ENCODE measurements around the gene ZNF613.
"Not testable (repeated sequence)": the region's sequence is repeated elsewhere in the genome, so short reads cannot be mapped to it uniquely, and the experiment has no call there.

The ZNF613 gene

DNA sequence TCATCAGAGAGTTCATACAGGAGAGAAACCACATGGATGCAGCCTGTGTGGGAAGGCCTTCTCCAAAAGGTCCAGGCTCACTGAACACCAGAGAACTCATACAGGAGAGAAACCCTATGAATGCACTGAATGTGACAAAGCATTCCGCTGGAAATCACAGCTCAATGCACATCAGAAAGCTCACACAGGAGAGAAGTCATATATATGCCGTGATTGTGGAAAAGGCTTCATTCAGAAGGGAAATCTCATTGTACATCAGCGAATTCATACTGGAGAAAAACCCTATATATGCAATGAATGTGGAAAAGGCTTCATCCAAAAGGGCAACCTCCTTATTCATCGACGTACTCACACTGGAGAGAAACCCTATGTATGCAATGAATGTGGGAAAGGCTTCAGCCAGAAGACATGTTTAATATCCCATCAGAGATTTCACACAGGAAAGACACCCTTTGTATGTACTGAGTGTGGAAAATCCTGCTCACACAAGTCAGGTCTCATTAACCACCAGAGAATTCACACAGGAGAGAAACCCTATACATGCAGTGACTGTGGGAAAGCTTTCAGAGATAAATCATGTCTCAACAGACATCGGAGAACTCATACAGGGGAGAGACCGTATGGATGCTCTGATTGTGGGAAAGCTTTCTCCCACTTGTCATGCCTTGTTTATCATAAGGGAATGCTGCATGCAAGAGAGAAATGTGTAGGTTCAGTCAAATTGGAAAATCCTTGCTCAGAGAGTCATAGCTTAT lies 17.7 kb downstream of the ZNF613 start:
- no peak for DNase-seq

GRCh38 chr19:51946602-51947001 lies 19.3 kb downstream of the ZNF613 start:
- DNase-seq, result no peak

DNA sequence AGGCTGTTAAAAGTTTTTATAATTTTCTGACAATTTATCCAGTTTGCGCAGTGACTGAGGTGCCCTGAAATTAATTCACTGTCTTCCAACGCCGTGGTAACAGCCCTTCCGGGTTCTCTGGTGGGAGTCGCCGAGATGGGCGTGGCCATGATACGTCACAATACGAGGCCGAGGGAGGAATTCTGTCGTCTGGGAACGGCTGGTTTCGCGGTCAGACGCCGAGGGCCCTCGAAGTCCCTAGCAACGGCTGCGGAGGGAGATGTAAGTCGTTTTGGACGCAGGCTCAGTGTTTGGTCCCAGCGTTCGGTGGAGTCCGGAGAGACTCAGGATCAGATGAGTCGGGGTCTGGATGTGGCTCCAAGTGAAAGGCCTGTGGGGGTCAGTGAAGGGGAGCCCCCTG lies 21.7 kb downstream of the ZNF613 start:
- DNase-seq, result no peak

DNA sequence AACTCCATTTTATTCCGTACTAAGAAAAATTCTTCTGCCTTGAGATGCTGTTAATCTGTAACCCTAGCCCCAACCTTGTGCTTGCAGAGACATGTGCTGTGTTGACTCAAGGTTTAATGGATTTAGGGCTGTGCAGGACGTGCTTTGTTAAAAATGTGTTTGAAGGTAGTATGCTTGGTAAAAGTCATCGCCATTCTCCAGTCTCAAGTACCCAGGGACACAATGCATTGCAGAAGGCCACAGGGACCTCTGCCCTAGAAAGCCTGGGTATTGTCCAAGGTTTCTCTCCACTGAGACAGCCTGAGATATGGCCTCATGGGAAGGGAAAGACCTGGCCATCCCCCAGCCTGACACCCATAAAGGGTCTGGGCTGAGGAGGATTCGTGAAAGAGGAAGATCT lies 30.6 kb downstream of the ZNF613 start:
- DNase-seq, result not testable (repeated sequence)

- no peak for DNase-seq
Measured at GRCh38 chr19:51959791-51960190, 32.5 kb downstream of the ZNF613 start.

DNA sequence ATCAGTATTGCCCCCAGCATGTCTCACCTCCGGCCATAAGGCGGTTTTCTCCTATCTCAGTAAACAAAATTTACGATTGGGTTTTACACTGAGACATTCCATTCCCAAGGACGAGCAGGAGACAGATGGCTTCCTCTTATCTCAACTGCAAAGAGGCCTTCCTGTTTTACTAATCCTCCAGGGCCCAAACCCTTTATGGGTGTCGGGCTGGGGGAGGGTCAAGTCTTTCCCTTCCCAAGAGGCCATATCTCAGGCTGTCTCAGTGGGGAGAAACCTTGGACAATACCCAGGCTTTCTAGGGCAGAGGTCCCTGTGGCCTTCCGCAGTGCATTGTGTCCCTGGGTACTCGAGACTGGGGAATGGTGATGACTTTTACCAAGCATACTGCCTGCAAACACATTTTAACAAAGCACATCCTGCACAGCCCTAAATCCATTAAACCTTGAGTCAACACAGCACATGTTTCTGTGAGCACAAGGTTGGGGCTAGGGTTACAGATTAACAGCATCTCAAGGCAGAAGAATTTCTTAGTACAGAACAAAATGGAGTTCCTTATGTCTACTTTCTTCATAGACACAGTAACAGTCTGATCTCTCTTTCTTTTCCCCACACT lies 33.5 kb downstream of the ZNF613 start:
- not testable (repeated sequence) for DNase-seq

DNA sequence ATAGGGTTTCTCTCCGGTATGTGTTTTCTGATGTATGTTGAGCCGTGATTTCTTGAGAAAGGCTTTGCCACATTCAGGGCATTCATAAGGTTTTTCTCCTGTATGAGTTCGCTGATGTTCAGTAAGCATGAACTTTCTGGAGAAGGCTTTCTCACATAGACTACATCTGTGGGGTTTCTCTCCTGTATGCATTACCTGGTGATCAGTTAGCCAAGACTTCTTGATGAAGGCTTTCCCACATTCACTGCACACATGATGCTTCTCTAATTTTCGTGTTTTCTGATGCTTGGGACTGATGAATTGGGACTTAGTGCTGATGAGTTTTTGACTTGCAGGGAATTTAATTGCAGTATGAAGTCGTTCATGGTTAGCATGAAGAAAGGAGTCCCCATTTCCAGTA lies 38.3 kb downstream of the ZNF613 start:
- no peak for DNase-seq

- DNase-seq, result no peak
Measured at GRCh38 chr19:51970718-51971117, 43.4 kb downstream of the ZNF613 start.

- no peak for DNase-seq
Measured at GRCh38 chr19:51971624-51972023, 44.4 kb downstream of the ZNF613 start.

GRCh38 chr19:51975787-51976186 lies 48.5 kb downstream of the ZNF613 start:
- DNase-seq, result not testable (repeated sequence)

DNA sequence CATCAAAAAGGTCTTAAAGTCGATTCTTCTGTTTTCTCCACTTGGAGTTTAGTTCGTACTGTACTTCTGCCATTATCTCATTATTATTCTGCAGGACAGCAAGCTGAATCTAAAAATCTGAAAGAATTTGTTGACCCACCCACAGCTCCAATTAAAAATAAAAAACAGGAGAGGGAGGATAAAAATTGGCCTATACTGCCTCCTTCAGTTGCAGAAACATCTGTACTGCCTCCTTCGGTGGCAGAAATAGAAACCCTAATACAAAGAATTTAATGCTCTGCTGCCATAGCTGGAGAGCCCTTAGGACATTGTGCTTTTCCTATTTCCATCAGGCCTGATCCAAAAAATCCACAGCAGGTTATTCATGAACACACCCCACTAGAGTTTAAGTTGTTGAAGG lies 49.6 kb downstream of the ZNF613 start:
- no peak for DNase-seq

GRCh38 chr19:51977346-51977745 lies 50.1 kb downstream of the ZNF613 start:
- DNase-seq, result no peak

- DNase-seq, result no peak
Measured at GRCh38 chr19:51978882-51979281, 51.6 kb downstream of the ZNF613 start.

- DNase-seq, result no peak
Measured at GRCh38 chr19:51980116-51980736, 53.0 kb downstream of the ZNF613 start.

DNA sequence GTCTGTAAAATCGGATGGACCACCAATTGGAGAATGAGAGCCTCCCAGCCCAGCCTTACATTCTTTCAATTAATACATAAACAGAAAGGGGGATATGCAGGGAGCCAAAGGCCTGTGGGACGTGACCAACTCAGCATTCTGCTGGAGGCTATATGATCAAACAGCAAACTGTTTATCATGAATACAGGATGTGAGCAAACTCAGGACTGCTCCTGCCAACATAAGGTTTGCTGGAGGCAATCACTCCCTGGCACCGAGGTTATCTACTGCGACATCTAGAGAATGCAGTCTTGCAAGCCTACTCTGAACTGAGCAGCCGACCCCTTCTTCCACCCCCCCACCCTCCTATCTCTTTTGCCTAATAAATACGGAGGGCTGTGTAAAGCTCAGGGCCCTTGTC lies 53.7 kb downstream of the ZNF613 start:
- DNase-seq, result not testable (repeated sequence)

DNA sequence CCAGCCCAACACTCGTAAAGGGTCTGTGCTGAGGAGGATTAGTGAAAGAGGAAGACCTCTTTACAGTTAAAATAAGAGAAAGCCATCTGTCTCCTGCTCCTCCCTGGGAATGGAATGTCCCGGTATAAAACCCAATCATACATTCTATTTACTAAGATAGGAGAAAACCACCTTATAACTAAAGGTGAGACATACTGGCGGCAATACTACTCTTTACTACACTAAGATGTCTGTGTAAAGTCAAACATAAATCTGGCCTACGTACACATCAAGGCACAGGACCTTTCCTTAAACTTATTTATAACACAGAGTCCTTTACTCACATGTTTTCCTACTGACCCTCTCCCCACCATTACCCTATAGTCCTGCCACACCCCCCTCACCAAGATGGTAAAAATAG lies 56.1 kb downstream of the ZNF613 start:
- DNase-seq, result no peak

DNA sequence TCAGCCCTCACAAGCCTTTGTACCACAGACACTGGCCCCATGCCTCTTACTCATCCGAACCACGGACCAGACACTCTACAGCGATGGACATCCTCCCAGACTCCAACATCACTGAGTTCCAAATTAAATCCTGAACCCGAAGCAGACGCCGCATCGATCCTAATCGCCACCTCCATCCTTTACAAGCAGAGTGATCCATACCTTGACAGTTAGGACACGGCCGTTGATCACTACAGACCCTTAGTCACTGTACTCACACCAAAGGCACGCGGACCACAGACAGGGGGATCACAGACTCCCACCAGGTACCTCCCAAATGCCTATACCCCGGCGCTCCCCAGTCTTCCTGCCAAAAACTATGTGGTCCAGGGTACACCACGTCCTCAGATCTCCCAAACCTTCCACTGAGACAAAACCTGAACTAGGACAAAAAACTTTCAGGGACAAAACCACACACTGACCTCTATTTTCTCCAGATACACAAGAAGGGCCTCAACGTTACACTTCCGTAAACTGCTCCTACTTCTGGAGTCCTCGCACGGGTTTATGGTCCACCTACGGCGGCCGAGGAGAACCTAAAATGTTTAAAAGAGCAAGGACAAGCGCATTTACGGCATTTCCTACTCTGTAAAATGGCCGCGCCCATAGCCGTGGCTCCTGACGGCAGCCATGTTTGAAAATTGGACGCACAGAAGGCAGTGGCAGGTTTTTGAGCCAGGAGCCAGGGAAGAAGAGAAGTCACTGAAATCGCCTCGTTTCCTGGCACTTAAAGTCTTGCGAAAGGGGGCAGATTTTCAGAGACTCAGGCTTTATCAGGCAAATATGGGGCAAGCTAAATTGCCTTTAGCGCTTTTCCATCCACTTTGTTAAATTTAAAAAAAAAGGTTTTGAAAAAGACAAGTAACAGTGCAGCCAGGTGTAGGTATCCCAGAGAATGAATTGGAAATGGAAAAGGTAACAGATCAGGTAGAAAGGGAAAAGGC lies 59.3 kb downstream of the ZNF613 start, which contains the start of gene ZNF350:
ZNF350 (minus strand) TSS at position 532 of the 983 bp plus-strand sequence. CDS start 12,480 bp downstream, outside the sequence.
- DNase-seq, result peak; percentile 68

GRCh38 chr19:51993422-51993821 lies 66.2 kb downstream of the ZNF613 start:
- DNase-seq, result no peak

- DNase-seq, result no peak
Measured at GRCh38 chr19:51994048-51994644, 66.9 kb downstream of the ZNF613 start.

Data from NCI-H2107 (cell line).